CD4-positive, alpha-beta memory T cell (primary cell): ENCODE data around the gene CAB39L. TPM values are rescaled to one million over a fixed set of nuclear protein-coding genes. Genes with fewer than 3 reads are reported as not detected.

Experiments
- CTCF ChIA-PET: fragments of 350-600 bp; sonication (Branson Sonifier 250); formaldehyde crosslinking; loops from one replicate; lab custom pipeline; 2021; ENCODE audit warnings: inconsistent platforms; ENCODE audit not compliant: partially characterized antibody; lab: Charles Lee
- POLR2A ChIA-PET: fragments of 350-600 bp; sonication (Branson Sonifier 250); formaldehyde crosslinking; loops from one replicate; lab custom pipeline; 2021; ENCODE audit not compliant: partially characterized antibody; lab: Charles Lee
- DNase-seq, 5 donors: peaks; one replicate each; pipeline versions ENCODE4 v3.0.0 to v3.0.0-alpha.2; 2020 to 2022; ENCODE audit warnings: mixed read lengths in 1 of 5
- H3K27ac ChIP-seq: one replicate; pipeline ENCODE4 v1.7.0; 2013; ENCODE audit warnings: low read depth, low read length
- H3K27me3 ChIP-seq: 2 replicates; pipeline ENCODE4 v1.7.0; 2013; ENCODE audit warnings: mild to moderate bottlenecking, low read length, moderate library complexity; ENCODE audit not compliant: insufficient read depth
- H3K36me3 ChIP-seq: 2 replicates; pipeline ENCODE4 v1.7.0; 2013; ENCODE audit warnings: mild to moderate bottlenecking, low read length, moderate library complexity; ENCODE audit not compliant: insufficient read depth
- H3K4me1 ChIP-seq: 2 replicates; pipeline ENCODE4 v1.7.0; 2013; ENCODE audit warnings: mild to moderate bottlenecking, low read length, moderate library complexity; ENCODE audit not compliant: insufficient read depth
- H3K4me3 ChIP-seq, 2 donors: one replicate each; pipeline ENCODE4 v1.7.0; 2013; ENCODE audit warnings: low read length in 2 of 2, mild to moderate bottlenecking in 1 of 2
- H3K9me3 ChIP-seq, 2 donors: one replicate each; pipeline ENCODE4 v1.7.0; 2013; ENCODE audit warnings: low read length in 2 of 2, control low read depth in 1 of 2; ENCODE audit not compliant: control insufficient read depth in 1 of 2
- H3K27ac Mint-ChIP-seq, 7 donors: one replicate each; pipeline ENCODE4 v1.8.0; 2020 to 2021; ENCODE audit warnings: mixed read lengths in 7 of 7, mild to moderate bottlenecking in 6 of 7, inconsistent platforms in 3 of 7, moderate library complexity in 3 of 7
- H3K27me3 Mint-ChIP-seq, 2 donors: one replicate each; pipeline ENCODE4 v1.8.0; 2020 to 2021; ENCODE audit warnings: mixed read lengths in 2 of 2
- H3K36me3 Mint-ChIP-seq, 2 donors: one replicate each; pipeline ENCODE4 v1.8.0; 2020 to 2021; ENCODE audit warnings: mixed read lengths in 2 of 2, inconsistent platforms in 1 of 2, mild to moderate bottlenecking in 1 of 2
- H3K4me1 Mint-ChIP-seq, 4 donors: one replicate each; pipeline ENCODE4 v1.8.0; 2020 to 2021; ENCODE audit warnings: mixed read lengths in 4 of 4, mild to moderate bottlenecking in 1 of 4
- H3K4me3 Mint-ChIP-seq, 8 donors: one replicate each; pipeline ENCODE4 v1.8.0; 2020 to 2021; ENCODE audit warnings: mixed read lengths in 8 of 8, mild to moderate bottlenecking in 7 of 8, moderate library complexity in 6 of 8, inconsistent platforms in 3 of 8
- H3K9me3 Mint-ChIP-seq, 8 donors: one replicate each; pipeline ENCODE4 v1.8.0; 2020 to 2021; ENCODE audit warnings: mixed read lengths in 8 of 8, mild to moderate bottlenecking in 5 of 8, inconsistent platforms in 3 of 8, moderate library complexity in 1 of 8
- intact Hi-C: fragments of 100-400 bp; cut with micrococcal nuclease; formaldehyde crosslinking; loops from one replicate; pipeline ENCODE4 v1.15.1; 2023
- polyA plus RNA-seq, 2 donors: library from polyadenylated mRNA; unstranded; fragments of 300-500 nt; fragmentation: Illumina TruSeq; gene quantifications; one replicate each; pipeline ENCODE4 v1.2.3, GENCODE V29; 2021
- total RNA-seq, 2 experiments: library from RNA; stranded (reverse); gene quantifications; one replicate each; pipeline ENCODE4 v1.2.3, GENCODE V29; 2021

The CAB39L gene
- total and polyA plus RNA-seq, 4 experiments from 2014 or later: 4.1 to 7.7 (median 6.1) TPM

- no peak overlapping the region for H3K4me3 ChIP-seq
- H3K9me3 Mint-ChIP-seq: peaks cover 3 to 28% (median 25%) of the 10 kb centered on the region in 8 donors
- H3K4me3 Mint-ChIP-seq: no peak overlapping the region
- no peaks in the 10 kb centered on the region for H3K36me3 ChIP-seq
- no peak overlapping the region for H3K27ac Mint-ChIP-seq
- H3K4me1 ChIP-seq: no peaks in the 10 kb centered on the region
- intact Hi-C loops: no loop called here
- peaks cover 3% of the 10 kb centered on the region in 2 donors for H3K9me3 ChIP-seq
- H3K27ac ChIP-seq: no peak overlapping the region
- no peak for DNase-seq
- no peaks in the 10 kb centered on the region for H3K4me1 Mint-ChIP-seq
- CTCF ChIA-PET: no interaction called here
- peaks cover 18 to 42% of the 10 kb centered on the region in 2 donors for H3K36me3 Mint-ChIP-seq
- no peaks in the 10 kb centered on the region for H3K27me3 ChIP-seq
- POLR2A ChIA-PET: no interaction called here
- H3K27me3 Mint-ChIP-seq: no peaks in the 10 kb centered on the region
Measured at GRCh38 chr13:49407936-49408335, 35.9 kb downstream of the CAB39L start.

- POLR2A ChIA-PET: no interaction called here
- H3K4me3 Mint-ChIP-seq: no peak overlapping the region
Measured at GRCh38 chr13:49407068-49407467, 36.8 kb downstream of the CAB39L start.

GRCh38 chr13:49404703-49405020, 39.2 kb downstream of the CAB39L start:
- H3K4me3 ChIP-seq: no peak overlapping the region
- H3K27me3 Mint-ChIP-seq: no peaks in the 10 kb centered on the region
- H3K27me3 ChIP-seq: no peaks in the 10 kb centered on the region
- H3K36me3 Mint-ChIP-seq: peaks cover 18 to 41% of the 10 kb centered on the region in 2 donors
- ChIA-PET CTCF (no interaction called here), POLR2A (no interaction called here)
- no peaks in the 10 kb centered on the region for H3K36me3 ChIP-seq
- no peaks in the 10 kb centered on the region for H3K4me1 Mint-ChIP-seq
- H3K9me3 Mint-ChIP-seq: peaks cover 3 to 28% (median 25%) of the 10 kb centered on the region in 8 donors
- no peaks in the 10 kb centered on the region for H3K4me1 ChIP-seq
- no peak overlapping the region for H3K4me3 Mint-ChIP-seq
- intact Hi-C loops: no loop called here
- H3K27ac ChIP-seq: no peak overlapping the region
- no peak overlapping the region for H3K27ac Mint-ChIP-seq
- DNase-seq: no peak
- peaks cover 3% of the 10 kb centered on the region in 2 donors for H3K9me3 ChIP-seq

More at GRCh38 chr13:49407068-49407467, 36.8 kb downstream of the CAB39L start:
- peaks cover 18 to 37% of the 10 kb centered on the region in 2 donors for H3K36me3 Mint-ChIP-seq
- CTCF ChIA-PET: no interaction called here
- H3K27me3 Mint-ChIP-seq: no peaks in the 10 kb centered on the region
- no peak for DNase-seq
- Histone ChIP-seq H3K4me1 (no peaks in the 10 kb centered on the region), H3K4me3 (no peak overlapping the region), H3K9me3 (peaks cover 3% of the 10 kb centered on the region in 2 donors), H3K27me3 (no peaks in the 10 kb centered on the region), H3K36me3 (no peaks in the 10 kb centered on the region), H3K27ac (no peak overlapping the region)
- intact Hi-C loops: no loop called here
- peaks cover 3 to 28% (median 25%) of the 10 kb centered on the region in 8 donors for H3K9me3 Mint-ChIP-seq
- H3K4me1 Mint-ChIP-seq: no peaks in the 10 kb centered on the region
- no peak overlapping the region for H3K27ac Mint-ChIP-seq

- intact Hi-C loops: no loop called here
- ChIA-PET POLR2A (no interaction called here), CTCF (no interaction called here)
- Mint-ChIP-seq H3K27ac (no peak overlapping the region), H3K4me1 (no peaks in the 10 kb centered on the region), H3K9me3 (peaks cover 3 to 28% (median 25%) of the 10 kb centered on the region in 8 donors), H3K4me3 (no peak overlapping the region), H3K27me3 (no peaks in the 10 kb centered on the region), H3K36me3 (peaks cover 18 to 41% of the 10 kb centered on the region in 2 donors)
- H3K4me3 ChIP-seq: no peak overlapping the region
- no peaks in the 10 kb centered on the region for H3K36me3 ChIP-seq
- peaks cover 3% of the 10 kb centered on the region in 2 donors for H3K9me3 ChIP-seq
- H3K27me3 ChIP-seq: no peaks in the 10 kb centered on the region
- DNase-seq: no peak
- no peaks in the 10 kb centered on the region for H3K4me1 ChIP-seq
- H3K27ac ChIP-seq: no peak overlapping the region
Measured at GRCh38 chr13:49403996-49404702, 39.7 kb downstream of the CAB39L start.

- no peak for DNase-seq
- Histone ChIP-seq H3K4me3 (no peak overlapping the region), H3K36me3 (no peaks in the 10 kb centered on the region), H3K27me3 (no peaks in the 10 kb centered on the region), H3K27ac (no peak overlapping the region), H3K4me1 (no peaks in the 10 kb centered on the region), H3K9me3 (peaks cover 3% of the 10 kb centered on the region in 2 donors)
- ChIA-PET CTCF (no interaction called here), POLR2A (no interaction called here)
- intact Hi-C loops: no loop called here
- Mint-ChIP-seq H3K4me1 (no peaks in the 10 kb centered on the region), H3K9me3 (peaks cover 3 to 28% (median 23%) of the 10 kb centered on the region in 8 donors), H3K27ac (no peak overlapping the region), H3K36me3 (peaks cover 18 to 31% of the 10 kb centered on the region in 2 donors), H3K4me3 (no peak overlapping the region), H3K27me3 (no peaks in the 10 kb centered on the region)
Measured at GRCh38 chr13:49400755-49401659, 42.9 kb downstream of the CAB39L start.

- Mint-ChIP-seq H3K27me3 (peaks cover 0 to 2% of the 10 kb centered on the region in 2 donors), H3K4me3 (no peak overlapping the region), H3K4me1 (no peaks in the 10 kb centered on the region), H3K9me3 (peaks cover 2 to 18% (median 14%) of the 10 kb centered on the region in 8 donors), H3K27ac (no peak overlapping the region), H3K36me3 (peaks cover 12 to 23% of the 10 kb centered on the region in 2 donors)
- Histone ChIP-seq H3K4me1 (no peaks in the 10 kb centered on the region), H3K36me3 (no peaks in the 10 kb centered on the region), H3K4me3 (no peak overlapping the region), H3K9me3 (peaks cover 3% of the 10 kb centered on the region in 2 donors), H3K27me3 (no peaks in the 10 kb centered on the region), H3K27ac (no peak overlapping the region)
- ChIA-PET POLR2A (no interaction called here), CTCF (no interaction called here)
- DNase-seq: no peak
- intact Hi-C loops: no loop called here
Measured at GRCh38 chr13:49399801-49400472, 43.9 kb downstream of the CAB39L start.

- H3K9me3 Mint-ChIP-seq: peaks cover 0 to 6% (median 0%) of the 10 kb centered on the region in 8 donors
- no peak overlapping the region for H3K4me3 ChIP-seq
- no peak overlapping the region for H3K4me3 Mint-ChIP-seq
- no peaks in the 10 kb centered on the region for H3K36me3 ChIP-seq
- no peaks in the 10 kb centered on the region for H3K4me1 ChIP-seq
- H3K27ac Mint-ChIP-seq: no peak overlapping the region
- no peak overlapping the region for H3K27ac ChIP-seq
- no peaks in the 10 kb centered on the region for H3K4me1 Mint-ChIP-seq
- H3K27me3 ChIP-seq: no peaks in the 10 kb centered on the region
- intact Hi-C loops: no loop called here
- peaks cover 0 to 3% of the 10 kb centered on the region in 2 donors for H3K36me3 Mint-ChIP-seq
- ChIA-PET POLR2A (no interaction called here), CTCF (no interaction called here)
- DNase-seq: no peak
- H3K9me3 ChIP-seq: no peaks in the 10 kb centered on the region
- peaks cover 0 to 3% of the 10 kb centered on the region in 2 donors for H3K27me3 Mint-ChIP-seq
Measured at GRCh38 chr13:49395878-49396380, 47.9 kb downstream of the CAB39L start.
